ENCODE results near the gene MIEN1.

Gene MIEN1

DNA sequence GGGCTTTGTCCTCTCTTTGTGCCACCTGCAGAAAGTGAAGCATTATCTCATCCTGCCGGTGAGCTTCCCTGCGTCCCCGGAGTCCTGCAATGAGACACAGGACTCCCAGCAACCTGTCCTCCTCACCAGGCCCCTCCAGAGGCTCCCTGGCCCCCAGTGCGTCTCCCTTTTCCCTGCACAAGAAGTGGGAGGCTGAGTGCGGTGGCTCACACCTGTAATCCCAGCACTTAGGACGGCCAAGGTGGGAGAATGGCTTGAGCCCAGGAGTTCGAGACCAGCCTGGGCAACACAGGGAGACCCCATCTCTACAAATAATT is 15.8 kb upstream of the MIEN1 start:
- Histone ChIP-seq H3K4me1 (peaks cover 0 to 11% (median 0%) of the 10 kb centered on the region in 4 donors), H3K4me3 (no peak overlapping the region), H3K36me3 (peaks cover 0 to 44% (median 0%) of the 10 kb centered on the region in 3 donors), H3K27me3 (peaks cover 0 to 62% of the 10 kb centered on the region in 2 donors), H3K9me3 (no peaks in the 10 kb centered on the region), H3K27ac (no peak overlapping the region)
- TF ChIP-seq, protein P1, sequence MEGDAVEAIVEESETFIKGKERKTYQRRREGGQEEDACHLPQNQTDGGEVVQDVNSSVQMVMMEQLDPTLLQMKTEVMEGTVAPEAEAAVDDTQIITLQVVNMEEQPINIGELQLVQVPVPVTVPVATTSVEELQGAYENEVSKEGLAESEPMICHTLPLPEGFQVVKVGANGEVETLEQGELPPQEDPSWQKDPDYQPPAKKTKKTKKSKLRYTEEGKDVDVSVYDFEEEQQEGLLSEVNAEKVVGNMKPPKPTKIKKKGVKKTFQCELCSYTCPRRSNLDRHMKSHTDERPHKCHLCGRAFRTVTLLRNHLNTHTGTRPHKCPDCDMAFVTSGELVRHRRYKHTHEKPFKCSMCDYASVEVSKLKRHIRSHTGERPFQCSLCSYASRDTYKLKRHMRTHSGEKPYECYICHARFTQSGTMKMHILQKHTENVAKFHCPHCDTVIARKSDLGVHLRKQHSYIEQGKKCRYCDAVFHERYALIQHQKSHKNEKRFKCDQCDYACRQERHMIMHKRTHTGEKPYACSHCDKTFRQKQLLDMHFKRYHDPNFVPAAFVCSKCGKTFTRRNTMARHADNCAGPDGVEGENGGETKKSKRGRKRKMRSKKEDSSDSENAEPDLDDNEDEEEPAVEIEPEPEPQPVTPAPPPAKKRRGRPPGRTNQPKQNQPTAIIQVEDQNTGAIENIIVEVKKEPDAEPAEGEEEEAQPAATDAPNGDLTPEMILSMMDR (IDR thresholded peaks at IDR 0.05): no peak
- intact Hi-C loops (cut with DNase I; ENCODE audit: low total_unique reads): no loop called here
- no peak for DNase-seq

DNA sequence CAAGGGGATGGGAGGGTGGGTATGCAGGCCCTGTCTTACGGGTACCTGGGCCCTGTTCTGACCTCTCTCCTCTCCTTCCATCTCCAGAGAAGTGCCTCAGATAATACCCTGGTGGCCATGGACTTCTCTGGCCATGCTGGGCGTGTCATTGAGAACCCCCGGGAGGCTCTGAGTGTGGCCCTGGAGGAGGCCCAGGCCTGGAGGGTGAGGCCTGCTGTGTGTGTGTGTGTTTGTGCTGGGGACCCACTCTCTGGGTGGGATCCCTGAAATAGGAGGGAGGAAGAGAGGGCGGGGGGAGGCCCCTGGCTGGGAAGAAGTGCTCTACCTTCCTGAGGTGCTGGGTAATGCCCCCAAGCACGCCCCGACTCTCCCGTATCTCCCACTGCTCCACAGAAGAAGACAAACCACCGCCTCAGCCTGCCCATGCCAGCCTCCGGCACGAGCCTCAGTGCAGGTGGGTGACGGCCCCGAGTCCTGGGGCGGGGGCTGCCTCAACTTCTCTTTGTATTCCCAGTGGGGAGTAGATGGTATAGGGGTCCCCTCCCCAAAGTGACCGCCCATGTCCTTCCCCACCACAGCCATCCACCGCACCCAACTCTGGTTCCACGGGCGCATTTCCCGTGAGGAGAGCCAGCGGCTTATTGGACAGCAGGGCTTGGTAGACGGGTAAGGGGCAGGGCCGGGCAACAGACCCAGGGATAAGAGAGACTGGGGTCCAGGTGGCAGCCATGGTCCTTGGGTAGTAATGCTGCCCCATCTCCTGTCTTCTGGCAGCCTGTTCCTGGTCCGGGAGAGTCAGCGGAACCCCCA is 15.2 kb upstream of the MIEN1 start:
- H3K36me3 ChIP-seq: peaks cover 0 to 44% (median 0%) of the 10 kb centered on the region in 3 donors
- H3K4me3 ChIP-seq: no peak overlapping the region
- DNase-seq: no peak
- H3K9me3 ChIP-seq: no peaks in the 10 kb centered on the region
- TF ChIP-seq, protein P1 (IDR thresholded peaks at IDR 0.05): no peak
- no peak overlapping the region for H3K27ac ChIP-seq
- intact Hi-C loops (cut with DNase I; ENCODE audit: low total_unique reads): no loop called here
- H3K4me1 ChIP-seq: peaks cover 0 to 15% (median 0%) of the 10 kb centered on the region in 4 donors
- H3K27me3 ChIP-seq: peaks cover 0 to 63% of the 10 kb centered on the region in 2 donors

DNA sequence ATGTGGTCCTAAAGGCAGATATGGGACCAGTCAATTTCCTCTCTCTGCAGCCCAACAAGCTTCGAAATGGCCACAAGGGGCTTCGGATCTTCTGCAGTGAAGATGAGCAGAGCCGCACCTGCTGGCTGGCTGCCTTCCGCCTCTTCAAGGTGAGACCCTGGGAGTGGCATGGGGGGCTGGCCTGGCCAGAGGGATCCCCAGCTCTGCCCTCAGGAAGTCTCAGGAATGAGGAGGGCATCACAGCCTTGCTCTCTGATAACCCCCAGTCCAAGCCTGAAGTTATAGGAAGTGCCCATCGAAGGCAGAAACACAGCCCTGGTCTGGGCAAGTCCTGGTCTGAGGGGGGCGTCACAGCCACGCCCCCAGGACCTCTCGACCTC is 14.5 kb upstream of the MIEN1 start:
- peaks cover 0 to 44% (median 0%) of the 10 kb centered on the region in 3 donors for H3K36me3 ChIP-seq
- H3K9me3 ChIP-seq: no peaks in the 10 kb centered on the region
- intact Hi-C loops (cut with DNase I; ENCODE audit: low total_unique reads): no loop called here
- peaks cover 0 to 13% (median 3%) of the 10 kb centered on the region in 4 donors for H3K4me1 ChIP-seq
- TF ChIP-seq, protein P1 (IDR thresholded peaks at IDR 0.05): no peak
- no peak for DNase-seq
- H3K27ac ChIP-seq: no peak overlapping the region
- H3K4me3 ChIP-seq: no peak overlapping the region
- peaks cover 2 to 64% of the 10 kb centered on the region in 2 donors for H3K27me3 ChIP-seq

DNA sequence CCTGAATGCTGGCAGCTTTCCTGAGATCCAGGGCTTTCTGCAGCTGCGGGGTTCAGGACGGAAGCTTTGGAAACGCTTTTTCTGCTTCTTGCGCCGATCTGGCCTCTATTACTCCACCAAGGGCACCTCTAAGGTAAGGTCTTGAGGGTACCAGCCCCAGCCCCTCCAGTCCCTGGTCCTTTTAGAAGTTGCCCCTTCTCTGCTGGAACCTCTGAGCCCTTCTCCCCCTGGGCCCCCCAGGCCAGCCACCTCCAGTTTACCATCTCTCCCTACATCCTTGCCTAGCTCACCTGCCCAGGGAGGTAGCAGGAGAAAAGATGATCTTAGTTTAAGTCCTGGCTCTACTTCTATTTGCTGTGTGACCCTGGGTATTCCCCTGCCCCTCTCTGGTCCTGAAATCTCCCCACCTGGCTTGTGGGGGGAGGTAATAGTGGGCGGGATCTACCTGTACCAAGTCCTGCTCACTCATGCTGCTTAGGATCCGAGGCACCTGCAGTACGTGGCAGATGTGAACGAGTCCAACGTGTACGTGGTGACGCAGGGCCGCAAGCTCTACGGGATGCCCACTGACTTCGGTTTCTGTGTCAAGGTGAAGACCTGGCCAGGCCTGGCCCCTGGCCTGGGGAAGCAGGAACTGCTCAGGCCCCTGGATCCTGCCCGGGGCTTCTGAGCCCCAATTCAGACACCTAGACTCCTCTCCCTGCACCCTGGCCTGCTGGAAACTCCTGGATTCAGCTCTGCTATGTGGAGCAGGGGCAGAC is 13.9 kb upstream of the MIEN1 start:
- Histone ChIP-seq H3K4me3 (no peak overlapping the region), H3K4me1 (peaks cover 3 to 17% (median 9%) of the 10 kb centered on the region in 4 donors), H3K27me3 (peaks cover 5 to 70% of the 10 kb centered on the region in 2 donors), H3K27ac (no peak overlapping the region), H3K9me3 (no peaks in the 10 kb centered on the region), H3K36me3 (peaks cover 0 to 44% (median 0%) of the 10 kb centered on the region in 3 donors)
- intact Hi-C loops (cut with DNase I; ENCODE audit: low total_unique reads): no loop called here
- TF ChIP-seq, protein P1 (IDR thresholded peaks at IDR 0.05): no peak
- no peak for DNase-seq

DNA sequence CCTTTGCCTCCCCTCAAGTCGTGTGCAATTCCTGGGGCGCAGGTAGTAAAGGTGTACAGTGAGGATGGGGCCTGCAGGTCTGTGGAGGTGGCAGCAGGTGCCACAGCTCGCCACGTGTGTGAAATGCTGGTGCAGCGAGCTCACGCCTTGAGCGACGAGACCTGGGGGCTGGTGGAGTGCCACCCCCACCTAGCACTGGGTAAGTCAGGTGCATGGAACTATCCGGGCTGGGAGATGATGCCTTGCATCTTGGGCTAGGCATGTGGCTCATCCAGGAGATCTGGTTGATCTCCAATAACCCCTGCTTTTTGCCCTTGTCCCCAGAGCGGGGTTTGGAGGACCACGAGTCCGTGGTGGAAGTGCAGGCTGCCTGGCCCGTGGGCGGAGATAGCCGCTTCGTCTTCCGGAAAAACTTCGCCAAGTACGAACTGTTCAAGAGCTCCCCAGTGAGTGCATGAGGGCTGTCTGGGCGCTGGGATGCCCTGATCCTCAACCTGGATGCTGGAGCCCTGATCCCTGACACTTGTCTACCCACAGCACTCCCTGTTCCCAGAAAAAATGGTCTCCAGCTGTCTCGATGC is 12.6 kb upstream of the MIEN1 start:
- TF ChIP-seq, protein P1 (IDR thresholded peaks at IDR 0.05): no peak
- peaks cover 5 to 83% of the 10 kb centered on the region in 2 donors for H3K27me3 ChIP-seq
- no peak for DNase-seq
- H3K9me3 ChIP-seq: no peaks in the 10 kb centered on the region
- H3K27ac ChIP-seq: no peak overlapping the region
- H3K4me1 ChIP-seq: peaks cover 6 to 31% (median 22%) of the 10 kb centered on the region in 4 donors
- no peak overlapping the region for H3K4me3 ChIP-seq
- intact Hi-C loops (cut with DNase I; ENCODE audit: low total_unique reads): no loop called here
- H3K36me3 ChIP-seq: peaks cover 0 to 44% (median 0%) of the 10 kb centered on the region in 3 donors

Measured in tibial artery (tissue), 4 donors.